ENCODE measurements around the gene RANBP10.

The RANBP10 gene

GRCh38 chr16:67825906-67826305 lies 19.5 kb upstream of the RANBP10 start:
- DNase-seq, result no peak

GRCh38 chr16:67825119-67825518 lies 18.8 kb upstream of the RANBP10 start:
- DNase-seq, result no peak

DNA sequence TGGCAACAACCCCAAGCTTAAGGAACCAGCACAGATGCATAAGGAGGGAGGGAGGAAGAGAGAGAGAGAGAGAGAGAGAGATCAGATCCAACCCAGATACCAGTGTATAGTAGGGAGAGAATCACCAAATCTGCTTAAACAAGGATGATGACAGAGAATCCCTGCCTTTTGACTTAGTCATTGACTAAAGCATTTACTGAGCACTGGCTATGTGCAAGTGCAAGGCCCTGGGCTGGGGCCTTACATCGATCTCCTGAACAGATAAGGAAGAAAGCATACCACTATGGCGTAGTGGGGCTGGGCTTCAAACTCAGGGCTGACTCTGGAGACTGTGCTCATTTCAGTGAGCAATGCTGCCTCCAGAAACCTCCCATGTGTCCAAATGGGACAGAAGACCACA lies 16.2 kb upstream of the RANBP10 start:
- DNase-seq, result no peak

GRCh38 chr16:67820608-67821259 lies 14.4 kb upstream of the RANBP10 start:
- DNase-seq, result no peak

- DNase-seq, result no peak
Measured at GRCh38 chr16:67814567-67814966, 8.2 kb upstream of the RANBP10 start.

GRCh38 chr16:67811899-67812298 lies 5.5 kb upstream of the RANBP10 start:
- DNase-seq, result no peak

GRCh38 chr16:67807148-67807682 lies 855 bp upstream of the RANBP10 start:
- DNase-seq, result no peak

DNA sequence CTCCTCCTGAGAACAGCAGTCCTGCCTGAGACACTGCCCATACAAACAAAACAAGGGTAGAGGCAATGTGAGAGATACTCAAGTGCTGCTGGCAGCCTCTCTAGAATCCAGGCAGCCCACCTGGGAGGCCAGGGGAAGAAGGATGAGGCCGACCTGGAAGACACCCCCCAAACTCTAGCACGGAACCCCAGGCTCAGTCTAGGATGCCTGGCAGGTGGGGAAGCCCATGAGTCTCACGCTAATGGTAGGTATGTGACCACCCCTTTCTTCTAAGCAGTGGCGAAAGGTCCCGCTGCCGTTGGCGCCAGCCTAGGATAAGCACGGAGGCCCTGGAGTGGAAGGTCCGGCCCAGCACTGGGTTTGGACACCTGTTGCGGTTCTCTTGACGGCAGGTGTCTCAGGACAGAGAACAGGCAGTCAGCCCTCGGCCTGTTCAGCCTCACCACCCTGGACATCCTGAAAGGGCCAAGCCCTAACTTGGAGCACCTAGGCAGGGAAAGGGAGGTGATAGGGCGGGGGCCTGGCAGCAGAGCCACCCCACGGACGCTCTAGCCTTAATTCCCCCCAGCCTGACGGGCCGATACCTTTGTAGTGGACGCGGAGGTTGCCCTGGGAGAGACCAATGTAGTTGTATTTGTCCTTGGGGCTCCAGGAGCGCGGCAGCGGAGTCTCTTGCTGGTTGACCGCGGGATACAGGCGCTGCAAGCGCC lies 487 bp downstream of the RANBP10 start:
- no peak for DNase-seq

DNA sequence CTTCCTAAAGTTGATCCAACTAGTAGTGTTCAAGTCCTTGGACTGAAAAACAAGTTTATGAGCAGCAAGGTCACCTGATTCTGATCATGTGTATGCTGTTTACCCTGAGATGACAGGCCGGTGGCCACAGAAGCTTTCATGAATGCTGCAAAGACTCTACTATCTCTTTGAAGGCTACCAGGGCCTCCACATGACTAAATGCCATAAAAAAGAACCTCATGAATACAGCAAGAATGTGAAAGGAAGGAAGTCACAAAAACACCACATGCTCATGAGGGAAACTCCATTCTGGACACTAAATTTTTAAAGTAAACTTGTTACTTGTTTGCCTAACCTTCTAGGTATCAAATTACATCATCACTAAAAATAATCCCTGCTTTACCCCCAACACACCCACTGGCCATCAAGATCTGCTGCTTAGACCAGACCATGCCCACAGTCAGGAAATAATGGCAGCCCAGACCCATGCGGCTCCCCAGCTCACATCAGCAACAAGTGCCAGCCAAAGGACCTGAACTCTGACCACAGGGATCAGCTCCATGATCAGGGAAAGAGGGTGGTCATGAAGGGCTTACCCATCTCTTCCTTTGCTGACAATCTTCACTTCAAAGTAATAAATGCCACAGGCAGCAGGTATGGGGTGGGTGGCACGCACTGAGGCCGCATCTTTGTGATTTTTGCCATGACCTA lies 1.4 kb downstream of the RANBP10 start:
- DNase-seq, result no peak

DNA sequence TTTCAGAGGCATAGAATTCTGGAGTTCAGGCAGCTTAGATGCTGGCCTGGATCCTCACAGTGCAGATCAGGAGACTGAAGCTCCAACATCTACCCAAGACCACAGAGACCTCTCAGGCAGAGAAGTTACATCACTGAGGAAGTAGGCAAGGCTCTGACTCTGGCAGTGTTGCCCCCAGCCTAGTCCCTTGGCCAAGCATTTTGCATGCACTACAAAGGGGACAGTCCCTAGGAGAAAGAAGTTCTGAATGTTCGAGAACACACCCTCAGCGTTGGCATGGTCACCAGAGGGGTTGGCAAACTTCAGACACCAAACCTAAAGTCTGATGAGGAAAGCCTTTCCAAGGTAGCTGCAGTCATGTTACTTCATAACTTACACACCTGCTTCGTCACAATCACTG lies 2.5 kb downstream of the RANBP10 start:
- DNase-seq, result peak; percentile 38 to 43

DNA sequence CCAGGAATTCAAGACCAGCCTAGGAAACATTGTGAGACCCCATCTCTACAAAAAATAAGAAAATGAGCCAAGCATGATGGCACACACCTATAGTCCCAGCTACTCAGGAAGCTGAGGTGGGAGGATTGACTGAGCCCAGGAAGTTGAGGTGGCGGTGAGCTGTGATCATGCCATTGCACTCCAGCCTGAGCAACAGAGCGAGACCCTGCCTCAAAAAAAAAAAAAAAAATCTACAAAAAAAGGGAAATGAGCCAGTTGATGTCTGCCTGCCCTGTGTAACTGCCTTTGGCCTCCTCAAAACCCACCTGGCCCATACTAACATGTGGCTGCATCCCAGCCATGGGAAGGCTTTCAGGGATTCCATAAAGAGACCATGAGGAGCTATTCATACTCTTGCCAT lies 4.5 kb downstream of the RANBP10 start:
- DNase-seq, result no peak

DNA sequence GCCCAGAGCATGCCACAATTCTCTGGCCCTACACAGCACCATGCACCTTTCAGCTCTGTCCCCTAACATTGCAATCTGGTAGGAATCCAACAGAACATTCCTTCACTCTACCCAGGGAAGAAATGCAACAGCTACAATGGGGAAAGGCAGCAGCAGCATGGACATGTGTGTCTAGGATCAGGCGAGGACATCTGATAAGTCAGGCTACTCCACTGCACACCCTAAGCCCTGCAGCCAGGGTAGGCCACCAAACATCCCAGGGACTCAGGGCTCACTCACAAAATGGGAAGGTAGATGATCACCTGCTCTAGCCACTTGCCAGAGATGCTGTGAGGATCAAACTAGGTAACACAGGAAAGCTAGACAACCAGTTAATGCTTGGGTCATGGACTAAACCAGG lies 5.1 kb downstream of the RANBP10 start:
- DNase-seq, result no peak

- no peak for DNase-seq
Measured at GRCh38 chr16:67800338-67800926, 5.9 kb downstream of the RANBP10 start.

GRCh38 chr16:67796099-67796718 lies 10.2 kb downstream of the RANBP10 start:
- DNase-seq, result no peak

DNA sequence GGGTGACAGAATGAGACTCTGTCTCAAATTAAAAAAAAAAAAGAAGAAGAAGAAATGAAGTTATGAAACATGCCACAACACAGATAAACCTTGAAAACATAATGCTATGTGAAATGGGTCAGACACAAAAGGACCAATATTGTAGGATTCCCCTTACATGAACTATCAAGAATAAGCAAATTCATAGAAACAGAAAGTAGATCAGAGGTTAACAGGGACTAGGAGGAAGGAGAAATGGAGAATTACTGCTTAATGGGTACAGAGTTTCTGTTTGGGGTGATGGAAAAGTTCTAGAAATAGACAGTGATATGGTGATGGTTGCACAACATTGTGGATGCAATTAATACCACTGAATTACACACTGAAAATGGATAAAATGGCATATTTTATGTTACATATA lies 16.3 kb downstream of the RANBP10 start:
- no peak for DNase-seq

DNA sequence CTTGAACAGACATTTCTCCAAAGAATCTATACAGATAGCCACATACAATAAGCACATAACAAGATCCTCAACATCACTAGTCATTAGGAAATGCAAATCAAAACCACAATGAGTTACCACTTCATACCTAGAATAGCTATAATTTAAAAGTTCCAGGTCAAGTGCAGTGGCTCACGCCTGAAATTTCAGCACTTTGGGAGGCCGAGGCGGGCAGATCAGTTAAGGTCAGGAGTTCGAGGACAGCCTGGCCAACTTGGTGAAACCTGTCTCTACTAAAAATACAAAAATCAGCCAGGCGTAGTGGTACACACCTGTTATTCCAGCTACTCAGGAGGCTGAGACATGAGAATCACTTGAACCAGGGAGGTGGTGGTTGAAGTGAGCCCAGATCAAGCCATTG lies 19.9 kb downstream of the RANBP10 start:
- DNase-seq, result no peak

DNA sequence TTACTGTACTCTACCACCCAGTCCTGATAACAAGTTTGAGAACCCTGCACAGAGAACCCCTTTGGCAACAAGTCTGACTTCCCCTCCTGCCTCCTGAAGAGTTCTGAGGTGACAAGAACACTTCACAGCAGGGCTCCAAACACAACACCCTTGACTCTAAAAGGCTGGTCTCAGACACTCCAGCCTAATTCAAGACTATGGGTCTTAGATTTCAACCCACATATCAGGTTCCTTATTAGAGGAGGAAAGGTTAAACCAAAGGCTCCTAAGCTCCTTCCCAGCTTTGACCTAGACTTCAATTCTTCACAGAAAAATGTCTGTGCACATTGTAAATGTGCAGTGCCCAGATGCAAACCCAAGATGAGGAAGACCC lies 23.0 kb downstream of the RANBP10 start:
- no peak for DNase-seq

GRCh38 chr16:67782567-67783352 lies 23.6 kb downstream of the RANBP10 start:
- DNase-seq, result no peak

- peak; percentile 55 to 64 for DNase-seq
Measured at GRCh38 chr16:67781565-67781921, 24.8 kb downstream of the RANBP10 start.

DNA sequence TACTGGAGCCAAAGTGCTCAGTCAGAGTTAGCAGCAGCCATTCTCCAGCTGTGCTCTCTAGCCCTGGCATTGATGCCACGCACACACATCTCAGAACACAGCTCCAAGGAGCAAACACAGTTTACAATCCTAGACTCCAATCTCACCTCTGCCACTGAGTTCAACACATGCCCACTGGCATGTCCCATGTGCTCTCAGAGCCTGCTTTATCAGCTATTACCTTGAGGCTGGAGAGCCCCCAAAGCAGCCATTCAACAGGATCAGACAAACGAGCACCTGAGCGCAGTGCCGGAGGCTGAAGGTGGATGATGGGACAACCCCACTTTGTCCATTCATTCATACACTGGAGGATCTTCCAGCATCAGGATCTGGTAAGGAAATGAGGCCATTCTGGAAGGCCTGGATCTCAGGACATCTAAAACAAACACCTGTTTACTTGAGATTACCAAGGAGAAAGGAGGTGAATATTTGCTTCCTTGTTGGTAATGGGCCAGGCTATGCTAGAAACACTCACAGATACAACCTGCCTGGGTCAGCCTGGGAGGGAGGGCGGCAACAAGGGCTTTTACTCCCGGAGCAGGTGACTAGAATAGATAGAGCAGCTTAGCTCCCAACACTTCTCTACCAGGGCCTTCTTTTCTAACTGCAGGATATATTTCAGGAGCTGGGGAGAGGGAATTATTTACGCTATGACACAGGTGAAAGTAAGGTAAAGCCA lies 25.4 kb downstream of the RANBP10 start:
- DNase-seq, result no peak

GRCh38 chr16:67779256-67780014 lies 26.9 kb downstream of the RANBP10 start:
- DNase-seq, result no peak
